Stimulated activated CD8-positive, alpha-beta memory T cell treated with anti-CD3 and anti-CD28 coated beads, Interleukin-15, amount 100 ng/mL, for 4 hours (primary cell): ENCODE results near the gene MEF2D.

Source experiments
- DNase-seq, 2 donors: peaks; one replicate each; pipeline ENCODE4 v3.0.0-alpha.2; 2020; ENCODE audit warnings: low read depth in 2 of 2

Gene MEF2D

DNA sequence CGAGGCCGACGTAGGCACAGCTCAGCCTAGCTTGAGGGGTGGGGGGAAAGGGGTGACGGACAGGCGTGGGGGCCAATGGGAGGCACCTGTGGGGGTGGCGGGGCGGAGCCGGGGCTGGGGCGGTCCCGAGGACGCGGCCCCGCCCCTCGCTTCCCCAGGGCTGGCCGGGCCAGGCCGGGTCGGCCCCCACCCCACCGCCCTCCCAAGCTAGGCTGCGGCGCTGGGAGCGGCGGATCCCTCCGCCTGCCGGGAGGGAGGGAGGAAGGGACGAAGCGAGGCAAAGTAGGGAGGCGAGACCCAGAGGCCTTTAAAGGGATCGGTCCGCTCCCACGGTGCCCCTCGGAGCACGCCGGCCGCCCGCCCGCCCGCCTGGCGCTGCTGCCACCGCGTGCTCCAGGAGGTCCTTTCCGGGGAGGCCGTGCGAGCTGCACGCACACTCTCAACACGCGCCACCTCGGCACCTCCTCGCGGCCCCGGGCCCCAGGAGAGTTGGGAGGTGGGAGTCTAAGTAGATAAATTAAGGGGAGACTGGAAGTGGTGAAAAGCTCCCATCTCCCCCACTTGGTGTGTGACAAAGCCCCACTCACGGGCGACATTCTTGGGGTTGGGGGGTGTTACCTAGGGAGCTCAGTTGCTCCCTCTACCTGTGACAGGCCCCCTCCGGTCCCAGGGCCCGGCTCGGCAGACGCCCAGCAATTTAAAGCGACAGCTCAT, 375 bp upstream of the MEF2D start:
- DNase-seq = peak; percentile 84 to 90

DNA sequence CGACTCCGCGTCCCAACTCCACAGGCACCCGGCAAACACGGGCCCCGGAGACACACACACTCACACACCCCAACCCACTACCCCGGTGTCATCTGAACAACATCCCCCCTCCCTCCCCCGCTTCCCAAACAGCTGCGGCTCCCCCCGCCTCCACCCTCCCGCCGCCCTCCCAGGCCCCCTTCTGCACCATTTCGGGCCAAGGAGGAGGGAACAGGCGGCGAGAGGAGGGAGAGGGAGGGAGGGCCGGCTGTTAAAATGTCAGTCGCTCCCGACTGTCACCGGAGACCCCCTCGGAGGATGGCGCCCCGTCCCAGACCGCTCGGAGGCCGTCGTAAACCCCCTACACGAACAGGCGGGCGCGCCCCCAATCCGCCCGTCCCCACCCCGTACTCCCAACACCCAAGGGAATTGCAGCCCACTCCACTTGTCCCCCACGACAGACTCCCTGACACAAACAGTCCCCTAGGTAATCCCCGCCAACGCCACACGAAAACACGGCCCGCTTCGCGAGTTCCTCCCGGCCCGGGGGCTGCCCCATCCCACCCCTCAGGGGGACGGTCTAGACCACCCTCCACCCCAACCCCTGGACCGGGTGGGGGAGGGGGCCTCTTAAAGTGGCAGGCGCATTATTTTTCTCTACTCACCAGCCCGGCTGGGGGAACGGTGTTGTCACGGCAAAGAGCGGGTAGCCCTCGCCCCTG, 583 bp downstream of the MEF2D start:
- DNase-seq = no peak

DNA sequence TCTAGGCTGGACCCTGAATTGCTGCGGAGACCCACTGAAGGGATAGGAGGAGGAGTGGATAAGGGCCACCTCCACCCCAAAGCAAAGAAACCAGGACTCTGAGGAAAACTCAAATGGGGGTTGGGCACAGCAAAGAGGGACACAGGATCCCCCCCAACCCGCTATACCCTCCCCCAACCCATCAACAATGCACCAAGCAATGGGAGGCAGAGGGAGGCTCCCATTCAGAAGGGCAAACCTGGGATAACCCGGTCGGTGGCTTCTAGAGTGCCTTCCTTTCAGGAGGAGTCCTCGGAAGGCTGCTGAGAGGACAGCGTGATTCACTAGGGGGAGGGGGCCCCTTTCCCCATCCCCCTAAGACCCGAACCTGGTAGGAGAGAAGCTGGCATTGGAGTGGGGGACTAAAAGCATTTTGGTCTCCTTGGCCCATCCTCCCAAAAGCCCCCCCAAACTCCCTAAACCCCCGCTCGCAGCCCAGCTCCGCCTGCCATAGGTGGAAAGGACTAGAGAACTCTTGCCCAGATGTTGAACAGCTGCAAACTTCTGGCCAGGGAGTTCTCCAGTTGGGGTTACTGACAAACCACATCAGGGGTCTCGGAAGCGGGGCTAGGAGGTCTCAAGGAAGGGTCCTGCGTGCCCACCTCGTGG, 1.3 kb downstream of the MEF2D start:
- no peak for DNase-seq

DNA sequence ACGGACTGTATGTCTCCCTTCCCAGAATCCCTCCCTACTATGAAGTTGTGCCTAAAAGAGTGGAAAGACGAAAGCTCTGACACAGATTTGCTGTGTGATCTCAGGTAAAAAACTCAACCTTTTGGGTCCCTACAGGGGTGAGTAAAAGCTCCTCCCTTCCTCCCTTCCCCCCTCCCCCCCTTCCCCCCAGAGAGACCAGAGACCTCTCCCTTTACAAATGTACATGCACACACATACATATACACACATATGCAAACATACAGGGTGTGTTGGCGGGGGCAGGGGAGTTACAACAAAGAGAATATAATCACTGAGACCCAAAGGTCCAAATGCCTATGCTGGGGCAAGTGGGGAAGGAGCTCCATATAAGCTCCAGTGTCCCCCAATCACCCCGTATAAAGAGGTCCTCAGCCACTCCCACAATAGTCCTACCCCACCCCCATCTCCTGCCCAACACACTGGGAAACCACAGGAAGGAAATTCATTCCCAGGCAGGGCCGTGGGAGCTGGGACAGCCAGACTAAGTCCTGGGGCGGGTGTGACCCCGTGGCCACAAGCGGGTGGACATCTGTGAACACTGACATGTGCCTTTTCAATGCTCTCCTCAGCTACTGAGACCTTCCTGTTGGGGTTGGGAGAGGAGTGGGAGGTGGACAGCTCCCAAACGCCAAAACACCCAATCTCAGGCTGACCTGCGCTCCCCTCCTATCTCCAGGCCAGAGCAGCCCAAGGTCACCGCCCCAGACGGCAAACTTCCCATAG, 2.0 kb downstream of the MEF2D start:
- DNase-seq = no peak

DNA sequence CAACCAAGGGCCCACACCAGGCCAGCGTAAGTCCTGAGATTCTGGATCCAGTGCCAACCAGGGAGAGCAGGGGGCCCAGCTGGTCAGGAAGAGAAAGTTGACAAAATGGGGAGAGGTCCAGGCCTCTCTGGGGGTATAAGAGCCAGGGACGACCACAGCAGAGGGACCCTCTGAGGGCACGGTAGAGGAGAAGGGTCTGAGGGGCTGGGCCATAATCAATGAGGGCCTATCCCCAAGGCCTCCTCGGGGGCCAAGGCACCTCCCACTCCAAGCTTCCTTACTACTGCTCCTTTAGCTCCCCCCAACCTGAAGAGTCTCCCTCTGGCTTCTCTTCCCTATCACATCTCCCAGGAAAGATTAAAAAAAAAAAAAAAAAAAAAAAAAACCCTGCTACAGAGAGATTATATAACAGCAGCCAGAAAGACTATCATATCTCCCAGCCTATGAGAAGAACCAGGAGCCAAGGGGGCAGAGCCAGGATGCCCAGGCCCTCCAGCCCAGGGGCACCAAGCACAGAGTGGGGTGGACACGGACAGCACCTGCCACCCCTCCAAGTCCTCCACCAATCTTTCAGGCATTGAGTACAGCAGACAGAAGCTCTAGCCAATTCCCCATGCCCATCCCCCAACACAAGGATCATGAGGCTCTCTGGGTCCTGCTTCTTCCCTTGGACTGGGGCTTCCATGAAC, 2.7 kb downstream of the MEF2D start:
- DNase-seq = no peak

DNA sequence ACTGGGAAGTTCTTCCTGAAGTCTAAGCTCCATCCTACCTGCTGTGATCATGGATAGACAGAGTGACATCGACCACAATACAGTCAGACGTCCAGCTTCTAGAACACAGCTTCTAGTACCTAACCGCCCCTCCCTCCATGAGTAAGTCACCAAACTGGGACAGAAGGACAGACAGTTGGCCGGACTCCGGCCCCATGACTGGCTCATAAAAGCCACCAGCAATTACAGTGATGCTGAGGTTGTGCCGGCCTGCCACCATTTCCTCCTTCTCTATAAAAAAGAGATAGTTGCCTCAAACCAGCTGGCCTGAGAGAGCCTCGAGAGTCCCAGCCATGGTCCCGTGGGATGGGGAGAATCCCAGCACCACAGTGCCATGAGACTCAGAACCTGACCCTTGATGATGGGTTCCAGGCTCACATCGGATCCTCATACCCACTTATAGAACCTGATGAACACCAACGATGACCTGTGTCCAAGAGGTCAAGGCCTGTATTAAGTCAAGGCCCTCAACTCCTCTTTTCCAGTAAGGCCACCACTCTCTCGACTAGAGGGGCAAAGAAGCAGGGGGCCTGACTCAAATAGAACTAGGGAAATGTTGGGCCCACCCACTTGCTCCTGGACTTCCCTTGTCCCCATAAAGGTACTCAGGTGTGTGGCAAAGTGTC, 3.4 kb downstream of the MEF2D start:
- no peak for DNase-seq

DNA sequence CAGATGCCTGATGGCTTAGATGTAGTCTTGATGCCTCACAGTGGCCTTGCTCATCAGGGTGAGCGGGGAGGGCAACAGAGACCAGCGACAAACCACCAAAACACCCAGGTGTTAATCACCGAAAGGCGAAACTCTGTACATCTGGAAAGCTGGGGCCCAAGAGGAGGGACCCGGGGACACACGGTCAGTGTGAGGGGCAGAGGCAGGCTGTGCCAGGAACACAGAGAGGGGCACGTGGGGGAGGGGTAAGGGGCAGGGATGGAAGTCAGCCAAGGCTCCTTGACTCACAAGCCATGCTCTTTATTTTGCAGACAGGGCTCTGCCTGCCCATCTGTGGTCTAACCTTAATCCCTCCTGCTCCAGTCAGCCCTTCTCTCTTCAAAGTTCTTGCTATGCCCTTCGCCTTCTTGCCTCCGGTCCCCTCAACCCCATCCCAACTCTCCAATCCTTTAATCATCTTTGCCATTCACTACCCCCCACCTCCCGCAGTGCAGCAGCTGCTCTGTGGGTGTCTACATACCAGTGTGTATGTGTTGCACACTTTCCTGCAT, 4.3 kb downstream of the MEF2D start:
- DNase-seq = no peak

DNA sequence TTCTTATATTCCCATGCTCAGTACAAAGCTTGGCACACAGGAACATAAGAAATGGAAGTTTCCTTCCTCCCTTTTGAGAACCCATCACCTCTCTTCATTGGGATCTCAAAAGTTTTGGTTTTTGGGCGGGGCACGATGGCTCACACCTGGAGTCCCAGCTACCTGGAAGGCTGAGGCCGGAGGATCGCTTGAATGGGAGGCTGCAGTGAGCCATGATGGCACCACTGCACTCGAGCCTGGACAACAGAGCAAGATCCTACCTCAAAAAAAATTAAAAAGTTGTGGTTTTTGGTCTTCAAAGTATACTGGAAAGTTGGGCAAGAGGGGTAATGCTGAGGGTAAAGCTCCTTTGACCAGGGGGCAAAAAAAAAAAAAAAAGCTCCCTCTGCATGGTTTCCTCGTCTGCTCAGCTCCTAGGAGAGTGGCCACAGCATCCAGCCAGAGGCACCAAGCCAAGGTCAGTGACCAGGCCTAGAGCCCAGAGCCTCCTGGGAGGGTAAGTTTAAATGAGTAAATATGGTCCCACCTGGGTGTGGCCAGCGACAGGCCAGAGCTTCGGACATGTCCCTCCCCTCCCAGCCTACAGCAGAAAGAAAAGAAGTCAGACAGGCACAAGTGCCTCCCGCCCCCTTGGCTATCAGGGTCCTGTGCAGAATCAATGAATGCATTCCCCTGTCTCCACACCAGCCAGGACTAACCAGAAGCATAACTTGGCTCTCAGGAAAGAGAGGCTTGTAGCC, 5.0 kb downstream of the MEF2D start:
- DNase-seq = no peak

DNA sequence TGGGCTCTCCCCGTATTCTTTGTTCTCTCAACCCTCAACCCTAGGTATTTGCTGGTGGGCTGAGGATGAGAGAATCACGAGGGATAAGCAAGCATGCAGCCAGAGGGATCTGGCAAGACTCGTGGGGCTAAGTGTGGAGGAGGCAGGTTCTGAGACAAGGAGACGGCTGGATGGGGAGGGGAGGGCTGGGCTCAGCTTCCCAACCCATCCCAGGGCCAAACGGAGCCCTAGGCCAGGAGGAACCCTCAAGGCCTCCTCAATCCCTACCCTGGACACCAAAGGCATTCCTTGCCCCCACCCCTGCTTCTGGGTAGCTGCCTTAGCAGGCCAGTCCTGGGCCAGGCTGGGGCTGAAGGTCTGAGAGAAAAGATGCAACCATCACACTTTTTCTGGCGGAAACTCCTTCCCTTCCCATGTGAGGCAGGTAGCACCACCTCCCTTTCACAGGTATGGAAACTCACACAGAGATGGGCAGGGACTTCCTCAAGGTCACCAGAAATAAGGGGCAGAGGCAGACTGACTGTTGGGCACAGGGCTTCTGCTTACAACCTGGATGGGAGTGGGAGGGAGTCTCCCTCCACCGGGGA, 6.2 kb downstream of the MEF2D start:
- no peak for DNase-seq

DNA sequence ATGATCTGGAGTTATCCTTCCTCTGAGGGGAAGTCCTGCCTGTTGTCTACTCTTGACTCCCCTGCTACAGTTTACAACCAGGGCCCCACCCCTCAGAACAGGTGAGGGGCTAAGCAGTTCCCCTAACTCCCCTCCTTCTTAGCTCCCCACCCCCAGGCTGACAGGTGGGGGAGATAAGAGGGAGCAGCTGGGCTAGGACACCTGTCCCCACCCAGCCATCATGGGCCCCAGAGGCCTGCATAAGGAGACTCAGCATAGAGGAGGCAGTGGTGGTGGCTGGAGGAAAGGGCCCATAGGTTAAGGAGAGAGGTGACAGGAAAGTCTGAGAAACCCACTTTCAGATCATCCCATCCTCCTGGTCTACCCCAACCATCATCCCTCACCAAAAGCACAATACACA, 6.8 kb downstream of the MEF2D start:
- no peak for DNase-seq

DNA sequence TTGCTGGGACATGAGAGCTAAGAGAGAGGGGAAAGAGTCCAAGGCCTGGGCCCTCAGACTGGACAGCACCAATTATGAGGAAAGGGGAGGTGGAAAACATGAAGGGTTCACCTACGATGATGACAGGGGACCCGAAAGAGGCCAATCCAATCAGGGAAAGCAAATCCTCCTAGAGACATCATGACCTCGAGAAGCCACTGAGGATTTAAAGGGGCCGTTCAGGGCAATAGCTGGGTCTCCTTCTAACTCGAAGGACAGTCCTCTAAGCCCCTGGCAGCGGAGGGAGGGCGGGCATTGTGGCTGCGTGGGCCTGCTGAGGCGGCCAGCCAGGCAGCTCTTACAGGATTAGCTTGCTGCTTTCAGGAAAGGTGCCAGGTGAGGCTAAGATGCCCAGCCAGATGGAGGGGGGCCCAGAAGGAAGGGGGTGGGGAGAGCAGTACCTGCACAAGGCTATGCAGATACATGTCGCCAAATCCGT, 7.4 kb downstream of the MEF2D start:
- no peak for DNase-seq

DNA sequence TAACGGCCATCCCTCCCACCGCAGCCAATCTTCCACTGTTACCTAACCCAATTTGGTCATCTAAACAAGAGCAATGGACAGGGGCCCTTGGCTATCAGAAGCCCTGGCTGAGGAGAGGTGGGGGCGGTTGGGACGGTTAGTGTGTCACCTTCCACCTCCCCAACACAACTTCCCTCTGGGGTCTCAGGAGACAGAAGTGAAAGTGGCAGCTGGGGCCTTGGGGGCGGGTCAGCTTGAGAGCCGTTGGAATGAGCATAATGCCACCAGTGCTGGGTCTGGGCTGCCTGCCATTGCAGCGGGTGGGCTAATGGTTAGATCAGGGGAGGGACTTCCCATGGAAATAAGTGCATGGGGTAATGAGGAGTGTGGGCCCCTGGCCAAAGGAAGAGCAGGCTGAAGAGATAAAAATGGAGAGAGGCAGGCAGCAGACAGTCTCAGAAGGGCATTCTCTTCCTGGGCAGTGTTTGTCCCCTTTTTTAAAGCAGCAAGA, 7.9 kb downstream of the MEF2D start:
- DNase-seq = no peak

DNA sequence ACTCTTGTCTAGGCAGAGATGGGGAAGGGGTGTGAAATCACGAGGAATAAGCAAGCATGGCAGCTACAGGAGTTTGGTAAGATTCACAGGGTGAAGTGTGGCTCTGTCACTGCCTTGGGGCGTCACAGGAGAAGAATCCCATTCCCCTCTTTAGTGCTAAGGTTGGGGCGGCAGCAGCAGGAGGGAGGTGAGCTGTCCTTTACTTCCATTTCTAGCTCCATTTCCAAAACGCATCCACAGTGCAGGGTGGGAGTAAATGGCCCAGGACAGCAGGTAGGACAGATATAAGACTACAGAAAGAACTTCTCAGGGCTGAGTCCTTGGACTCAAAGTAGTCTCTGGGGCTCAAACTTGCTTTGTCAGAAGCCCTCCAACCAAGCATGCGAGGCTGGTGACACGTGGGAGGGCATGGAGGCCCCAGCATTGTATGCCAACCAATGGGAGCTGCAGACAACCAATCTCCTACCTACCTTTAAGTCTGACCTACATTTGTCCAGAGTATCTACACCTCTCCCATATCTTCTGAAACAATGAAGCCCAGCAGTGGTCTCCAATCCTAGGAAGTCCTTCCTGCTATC, 8.5 kb downstream of the MEF2D start:
- no peak for DNase-seq

DNA sequence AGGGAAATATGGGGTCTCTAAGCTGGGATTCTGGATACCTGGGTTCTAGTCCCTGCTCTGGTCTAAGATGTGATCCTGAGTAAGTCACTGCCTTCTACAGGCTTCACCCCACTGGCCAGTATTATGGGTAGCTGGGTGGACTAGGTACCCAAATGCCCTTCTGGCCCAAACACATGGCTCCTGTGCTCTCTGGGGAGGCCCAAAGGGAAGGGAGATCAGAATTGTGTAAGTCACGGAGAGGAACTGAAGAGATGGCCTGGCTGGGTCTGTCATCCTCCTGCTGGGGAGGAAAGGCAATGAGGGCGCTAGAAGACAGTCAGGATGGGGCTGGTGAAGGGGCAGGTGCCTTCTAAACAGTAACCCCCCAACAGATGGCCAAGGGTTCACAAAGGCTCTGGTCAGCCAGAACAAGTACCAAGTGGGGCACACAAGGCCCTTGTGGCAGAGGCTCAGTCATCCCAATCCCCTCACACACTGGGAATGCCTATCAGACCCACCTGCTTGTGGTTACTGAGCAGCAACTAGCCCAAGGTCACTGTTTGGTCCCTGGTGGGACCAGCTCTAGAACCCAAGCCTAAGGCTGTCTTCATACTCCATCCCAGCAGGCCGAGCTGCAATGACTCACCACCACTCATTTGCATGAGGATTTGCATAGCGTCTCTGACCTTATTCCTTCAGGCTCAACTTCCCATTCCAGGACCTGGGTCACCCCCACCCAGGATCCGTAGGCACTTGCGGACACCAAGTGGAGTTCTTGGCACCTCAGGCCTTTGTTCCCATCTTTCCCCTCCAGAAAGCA, 9.2 kb downstream of the MEF2D start:
- DNase-seq = no peak

DNA sequence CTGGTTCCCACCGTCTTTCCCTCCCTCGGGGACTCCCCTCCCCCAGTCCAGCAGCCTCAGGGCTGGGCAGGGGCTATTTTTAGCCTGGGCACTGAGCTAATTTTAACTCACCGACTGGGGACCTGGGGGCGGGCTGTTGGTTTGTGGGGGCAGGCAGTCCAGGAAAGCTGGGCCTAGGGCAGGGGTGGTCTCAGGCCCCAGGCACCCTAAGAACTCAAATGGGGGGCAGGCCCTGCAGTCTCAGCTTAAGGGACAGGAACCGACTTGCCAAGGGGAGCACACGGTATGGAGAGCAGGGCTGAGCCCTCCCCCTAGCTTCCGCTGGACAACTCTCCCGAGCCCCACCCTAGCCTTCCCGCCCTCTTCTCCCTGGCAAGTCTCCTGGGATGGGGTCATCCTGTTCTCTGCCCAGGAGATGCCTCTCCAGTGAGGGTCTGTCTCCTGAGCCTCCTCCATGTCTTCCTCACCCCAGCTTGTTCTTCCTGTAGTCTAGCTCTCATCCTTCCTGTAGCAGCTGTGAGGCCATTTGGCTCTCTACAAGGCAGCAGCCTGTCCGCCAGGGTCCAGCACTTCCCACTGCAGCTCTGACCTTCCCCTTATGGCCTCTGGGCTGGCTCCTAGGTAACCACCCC, 10.1 kb downstream of the MEF2D start:
- no peak for DNase-seq

DNA sequence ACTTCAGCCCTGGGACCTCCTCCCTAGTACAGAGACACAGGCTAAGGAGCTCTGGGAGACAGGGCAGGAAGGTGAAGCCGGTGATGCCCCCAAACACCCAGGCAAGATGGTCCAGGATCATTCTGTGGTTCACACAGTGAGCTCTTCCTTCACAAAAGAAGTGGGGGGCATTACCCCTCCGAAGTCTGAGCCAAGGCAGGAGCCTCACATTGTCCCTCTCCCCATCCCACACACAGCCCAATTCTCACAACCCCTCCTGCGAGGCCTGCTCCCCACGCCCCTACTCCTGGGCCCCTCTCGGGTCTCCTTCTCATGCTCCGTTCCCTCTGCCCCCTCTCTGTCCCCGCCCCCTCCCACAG, 10.7 kb downstream of the MEF2D start:
- no peak for DNase-seq

DNA sequence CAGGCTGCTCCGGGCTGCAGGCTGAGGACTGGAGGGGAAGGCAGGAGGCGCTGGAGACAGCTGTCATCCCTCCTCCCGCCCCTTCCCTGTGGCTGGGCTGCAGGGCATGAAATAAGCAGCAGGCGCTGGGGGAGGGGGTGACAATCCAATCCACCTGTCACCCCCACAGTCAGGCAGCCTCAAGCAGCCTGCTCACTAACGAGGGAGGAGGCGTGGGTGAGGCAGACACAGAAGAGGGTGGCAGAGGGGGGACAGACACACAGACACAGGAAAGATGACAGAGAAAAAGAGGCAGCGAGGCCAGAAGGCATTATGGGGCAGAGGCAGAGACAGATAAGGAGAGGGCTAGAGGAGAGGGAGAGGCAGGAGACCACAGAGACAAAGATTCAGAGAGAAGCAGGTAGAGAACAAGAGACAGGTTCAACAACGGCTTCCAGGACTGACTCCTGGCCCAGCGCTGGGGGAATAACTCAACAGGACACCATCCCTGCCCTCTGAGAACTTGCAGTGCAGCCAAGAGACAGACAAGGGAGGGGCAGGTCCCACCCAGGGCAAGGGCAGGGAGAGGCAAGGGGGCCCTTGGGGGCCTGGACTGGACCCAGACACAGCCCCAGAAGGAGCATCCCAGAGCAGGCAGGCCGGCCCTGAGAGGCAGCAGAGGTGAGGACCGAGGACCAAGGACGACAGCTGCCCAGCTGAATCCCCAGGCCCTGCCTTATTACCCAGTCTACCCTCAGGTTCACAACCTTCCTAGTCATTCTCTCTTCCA, 11.2 kb downstream of the MEF2D start:
- peak; percentile 42 to 49 for DNase-seq
